ENCODE data around the gene MBOAT2.
"Not testable (repeated sequence)": the region's sequence is repeated elsewhere in the genome, so short reads cannot be mapped to it uniquely, and the experiment has no call there.

The MBOAT2 gene, protein sequence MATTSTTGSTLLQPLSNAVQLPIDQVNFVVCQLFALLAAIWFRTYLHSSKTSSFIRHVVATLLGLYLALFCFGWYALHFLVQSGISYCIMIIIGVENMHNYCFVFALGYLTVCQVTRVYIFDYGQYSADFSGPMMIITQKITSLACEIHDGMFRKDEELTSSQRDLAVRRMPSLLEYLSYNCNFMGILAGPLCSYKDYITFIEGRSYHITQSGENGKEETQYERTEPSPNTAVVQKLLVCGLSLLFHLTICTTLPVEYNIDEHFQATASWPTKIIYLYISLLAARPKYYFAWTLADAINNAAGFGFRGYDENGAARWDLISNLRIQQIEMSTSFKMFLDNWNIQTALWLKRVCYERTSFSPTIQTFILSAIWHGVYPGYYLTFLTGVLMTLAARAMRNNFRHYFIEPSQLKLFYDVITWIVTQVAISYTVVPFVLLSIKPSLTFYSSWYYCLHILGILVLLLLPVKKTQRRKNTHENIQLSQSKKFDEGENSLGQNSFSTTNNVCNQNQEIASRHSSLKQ

DNA sequence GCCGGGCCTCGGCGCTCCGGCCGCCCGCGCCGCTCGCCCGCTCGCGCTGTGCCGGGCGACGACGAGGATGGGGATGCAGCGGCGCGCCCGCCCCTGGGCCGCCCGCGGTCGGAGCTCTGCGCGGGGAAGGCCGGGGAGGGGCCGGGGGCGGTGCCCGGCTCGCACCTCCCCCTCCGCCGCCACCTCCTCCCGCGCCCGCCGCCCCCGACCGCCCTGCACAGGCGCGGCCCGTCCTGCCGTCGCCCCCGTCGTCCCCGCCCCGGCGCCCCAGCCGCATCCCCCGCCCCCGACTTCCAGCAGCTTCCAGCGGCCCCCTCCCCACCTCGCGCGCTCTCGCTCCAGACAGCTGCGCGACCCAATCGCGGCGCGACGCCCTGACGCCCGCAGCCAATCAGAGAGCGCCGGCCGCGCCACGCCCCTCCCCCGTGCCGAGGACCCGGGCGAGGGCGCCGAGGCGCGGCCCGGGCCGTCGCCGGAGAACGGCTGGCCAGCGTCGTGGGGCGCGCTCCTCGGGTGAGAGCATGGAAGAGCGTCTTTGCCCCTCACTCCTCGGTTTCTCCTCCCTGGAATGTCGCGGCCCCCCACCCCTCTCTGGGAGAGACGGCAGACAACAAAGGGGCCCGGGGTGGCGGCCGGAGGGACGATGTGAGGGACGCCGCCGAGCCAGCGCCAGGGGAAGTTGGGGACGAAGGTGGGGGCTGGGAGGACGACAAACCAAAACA, at the start of gene MBOAT2:
MBOAT2 (minus strand) TSS at position 69 of the 722 bp plus-strand sequence. CDS start 70 bp downstream, outside the sequence.
- DNase-seq, result peak; percentile 87

DNA sequence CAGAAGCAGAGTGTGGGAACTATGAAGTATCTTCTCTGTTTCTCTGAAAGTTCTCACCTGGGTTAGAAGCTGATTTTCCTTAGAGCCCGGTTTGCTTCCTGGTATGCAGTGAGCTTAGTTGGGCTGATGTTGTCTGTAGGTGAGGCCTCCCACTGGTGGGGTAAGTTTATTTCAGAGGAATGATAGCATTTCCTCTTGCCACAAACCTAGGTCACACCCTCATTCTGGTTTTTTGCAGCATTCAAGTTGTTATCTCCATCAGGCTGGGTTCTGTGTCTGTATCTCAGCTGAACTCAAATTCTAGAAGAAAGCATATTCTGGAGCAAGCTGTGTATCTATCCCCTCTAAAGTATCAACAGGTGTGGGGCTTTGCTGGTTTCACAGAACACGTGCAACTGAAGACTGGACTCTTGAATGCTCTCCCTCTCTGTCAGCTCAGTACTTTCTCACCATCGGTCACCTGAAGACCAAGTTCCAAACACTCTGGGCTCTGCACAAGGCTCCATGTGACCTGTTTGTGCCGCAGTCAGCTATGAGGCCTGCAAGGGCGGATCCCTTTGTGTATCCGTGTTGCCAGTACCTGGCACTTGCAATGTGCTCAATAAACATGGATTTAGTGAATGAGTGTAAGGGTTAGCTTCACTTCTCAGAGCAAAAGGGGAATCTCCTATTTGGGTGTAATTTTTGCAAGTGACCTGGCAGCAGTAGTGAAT, 49.5 kb upstream of the MBOAT2 start:
- no peak for DNase-seq

DNA sequence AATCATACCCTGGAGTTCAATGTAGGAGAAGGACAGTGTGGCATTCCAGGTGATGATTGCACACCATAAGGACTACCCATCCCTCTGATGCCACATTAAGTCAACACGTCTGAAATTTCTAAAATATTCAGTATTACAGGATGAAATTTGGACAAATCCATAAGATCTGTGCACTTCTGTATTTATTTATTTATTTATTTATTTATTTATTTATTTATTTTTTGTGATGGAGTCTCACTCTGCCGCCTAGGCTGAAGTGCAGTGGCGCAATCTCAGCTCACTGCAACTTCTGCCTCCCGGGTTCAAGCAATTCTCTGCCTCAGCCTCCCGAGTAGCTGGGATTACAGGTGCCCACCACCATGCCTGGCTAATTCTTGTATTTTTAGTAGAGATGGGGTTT, 48.0 kb upstream of the MBOAT2 start:
- not testable (repeated sequence) for DNase-seq

DNA sequence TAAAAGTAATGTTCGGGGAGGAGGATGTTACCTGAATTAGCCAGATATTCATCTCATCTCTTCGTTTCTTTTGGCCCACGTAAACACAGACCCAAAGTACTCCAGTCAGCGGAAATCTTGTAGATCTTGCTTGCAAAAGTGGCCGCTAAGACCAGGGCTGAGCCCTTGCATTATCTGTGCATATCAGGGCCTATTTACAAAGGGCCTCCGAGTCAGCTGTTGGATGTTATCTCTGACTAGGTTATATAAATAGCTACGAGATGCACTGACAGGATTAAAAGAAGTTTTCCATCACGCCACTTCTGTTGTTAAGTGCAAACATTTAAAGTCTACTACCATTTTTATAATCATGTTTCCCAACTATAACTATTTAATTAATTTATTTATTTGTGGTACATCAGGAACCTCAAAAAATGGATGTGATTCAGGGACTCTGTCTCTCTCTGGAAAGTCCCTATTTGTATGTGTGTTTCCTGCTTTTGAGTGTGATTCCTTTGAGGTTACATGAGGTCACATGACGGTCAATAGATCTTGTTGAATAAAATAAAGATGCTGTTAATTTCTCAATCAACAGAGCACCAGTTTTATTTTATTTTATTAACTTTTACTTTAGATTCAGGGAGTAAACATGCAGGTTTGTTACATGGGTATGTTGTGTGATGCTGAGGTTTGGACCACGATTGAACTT, 46.8 kb upstream of the MBOAT2 start:
- no peak for DNase-seq

DNA sequence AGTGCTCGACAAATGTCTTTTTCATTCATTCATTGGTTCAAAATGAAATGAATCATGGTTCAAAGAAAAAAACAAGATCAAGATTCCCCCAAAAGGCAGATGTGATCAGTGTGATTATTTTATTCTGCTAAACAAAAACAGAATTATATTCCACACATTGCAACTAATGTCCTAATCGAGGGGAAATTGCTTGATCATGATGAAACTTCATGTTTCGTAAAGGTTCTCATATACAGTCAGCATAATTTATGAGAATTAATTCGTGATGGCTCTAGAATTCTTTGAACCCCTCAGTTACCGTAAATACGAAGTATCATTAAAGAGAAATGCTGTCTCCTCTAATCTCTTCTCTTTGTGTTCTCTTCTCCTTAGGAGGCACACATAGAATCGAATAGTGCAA, 42.1 kb upstream of the MBOAT2 start:
- no peak for DNase-seq

DNA sequence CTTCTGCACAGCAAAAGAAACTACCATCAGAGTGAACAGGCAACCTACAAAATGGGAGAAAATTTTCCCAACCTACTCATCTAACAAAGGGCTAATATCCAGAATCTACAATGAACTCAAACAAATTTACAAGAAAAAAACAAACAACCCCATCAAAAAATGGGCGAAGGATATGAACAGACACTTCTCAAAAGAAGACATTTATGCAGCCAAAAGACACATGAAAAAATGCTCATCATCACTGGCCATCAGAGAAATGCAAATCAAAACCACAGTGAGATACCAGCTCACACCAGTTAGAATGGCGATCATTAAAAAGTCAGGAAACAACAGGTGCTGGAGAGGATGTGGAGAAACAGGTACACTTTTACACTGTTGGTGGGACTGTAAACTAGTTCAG, 40.0 kb upstream of the MBOAT2 start:
- DNase-seq, result not testable (repeated sequence)

DNA sequence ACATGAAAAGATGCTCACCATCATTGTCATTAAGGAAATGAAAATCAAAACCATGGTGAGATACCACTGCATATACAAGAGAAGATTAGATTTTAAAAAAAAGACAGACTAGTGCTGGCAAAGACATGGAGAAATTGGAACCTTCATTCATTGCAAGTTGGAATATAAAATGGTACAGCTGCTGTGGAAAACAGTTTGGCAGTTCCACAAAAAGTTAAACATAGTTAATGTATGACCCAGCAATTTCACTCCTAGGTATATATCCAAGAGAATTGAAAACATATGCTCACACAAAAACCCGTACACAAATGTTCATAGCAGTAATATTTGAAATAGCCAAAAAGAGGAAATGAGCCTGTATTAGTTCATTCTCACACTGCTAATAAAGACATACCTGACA, 33.7 kb upstream of the MBOAT2 start:
- DNase-seq, result no peak

DNA sequence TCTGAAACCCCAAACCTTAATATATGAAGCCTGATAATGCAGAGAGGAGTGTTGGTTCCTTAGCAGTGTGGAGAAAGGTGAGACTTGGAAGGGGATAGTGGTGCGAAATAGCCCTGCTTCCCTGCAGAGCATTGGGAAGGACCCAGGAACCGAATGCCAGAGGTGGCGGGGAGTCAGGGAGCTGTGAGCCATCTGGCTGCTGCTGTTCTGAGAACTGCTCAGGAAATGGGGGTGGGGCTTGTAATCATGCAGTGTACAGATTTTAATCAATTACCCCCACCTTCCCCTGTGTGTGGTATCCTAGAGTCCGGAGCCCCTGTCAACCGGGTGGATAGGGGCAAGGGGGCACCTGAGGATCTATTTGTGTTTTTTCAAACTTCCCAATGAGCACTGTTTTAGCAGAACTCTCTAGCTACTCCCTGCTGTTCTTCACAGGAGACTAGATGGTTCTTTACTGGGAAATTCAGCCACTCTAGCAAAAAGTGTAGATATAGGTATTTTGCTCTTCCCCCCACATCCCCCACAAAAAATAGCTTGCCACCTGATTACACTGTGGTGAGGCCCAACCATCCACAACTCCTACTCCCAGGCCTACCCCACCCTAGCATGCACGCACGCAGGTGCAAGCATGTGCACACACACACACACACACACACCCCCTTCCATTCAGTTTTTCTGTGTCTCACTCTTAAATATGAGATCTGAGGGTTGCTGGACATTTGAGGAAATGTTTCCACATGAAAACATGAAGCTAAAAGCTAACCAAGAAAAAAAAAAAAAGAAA, 30.1 kb upstream of the MBOAT2 start:
- no peak for DNase-seq

DNA sequence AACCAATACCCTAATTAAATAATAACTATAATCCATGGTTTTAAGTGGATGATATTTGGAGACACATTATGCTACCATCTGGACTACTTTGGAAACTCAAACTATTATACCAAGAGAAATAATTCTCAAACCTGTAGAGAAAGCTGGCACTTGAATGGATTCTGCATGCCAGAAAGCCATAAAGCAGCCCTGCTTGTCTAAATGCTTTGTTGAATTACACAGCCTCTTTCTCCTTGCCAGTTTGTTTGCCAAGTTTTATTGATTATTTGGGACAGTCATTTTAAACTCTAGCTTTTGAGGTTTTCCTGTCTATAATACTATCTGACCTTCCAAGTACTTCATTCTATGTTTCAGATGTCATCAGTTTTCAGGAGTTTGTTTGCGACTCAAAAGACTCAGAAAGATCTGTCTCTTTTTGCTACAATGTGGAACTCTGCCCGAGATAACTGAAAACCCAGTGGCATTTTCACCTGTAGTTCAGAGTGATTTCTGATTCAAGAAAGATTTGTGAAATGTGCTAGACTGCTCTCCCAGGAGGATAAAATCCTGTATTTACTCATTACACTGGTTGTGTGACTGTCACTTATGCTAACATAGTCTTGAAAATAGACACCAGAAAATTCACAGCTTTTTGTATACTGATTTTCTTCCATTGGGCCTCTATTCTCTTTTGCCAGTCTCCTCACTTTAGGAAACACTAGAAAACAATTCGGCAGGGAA, 29.2 kb upstream of the MBOAT2 start:
- DNase-seq, result no peak

DNA sequence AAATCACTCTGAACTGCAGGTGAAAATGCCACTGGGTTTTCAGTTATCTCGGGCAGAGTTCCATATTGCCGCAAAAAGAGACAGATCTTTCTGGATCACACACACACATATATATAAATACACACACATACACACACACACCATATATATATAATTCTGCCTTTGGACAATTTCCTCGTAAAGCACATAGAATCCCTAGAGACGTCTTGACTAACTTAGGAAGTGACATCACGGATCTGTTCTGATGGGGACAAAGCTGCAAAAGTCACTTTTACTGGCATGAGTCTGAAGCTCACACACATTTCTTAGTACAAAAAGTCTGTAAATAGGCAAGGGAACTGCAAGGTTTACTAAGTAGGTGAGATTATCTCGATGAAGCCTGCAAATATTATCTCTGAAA, 28.6 kb upstream of the MBOAT2 start:
- DNase-seq, result no peak

DNA sequence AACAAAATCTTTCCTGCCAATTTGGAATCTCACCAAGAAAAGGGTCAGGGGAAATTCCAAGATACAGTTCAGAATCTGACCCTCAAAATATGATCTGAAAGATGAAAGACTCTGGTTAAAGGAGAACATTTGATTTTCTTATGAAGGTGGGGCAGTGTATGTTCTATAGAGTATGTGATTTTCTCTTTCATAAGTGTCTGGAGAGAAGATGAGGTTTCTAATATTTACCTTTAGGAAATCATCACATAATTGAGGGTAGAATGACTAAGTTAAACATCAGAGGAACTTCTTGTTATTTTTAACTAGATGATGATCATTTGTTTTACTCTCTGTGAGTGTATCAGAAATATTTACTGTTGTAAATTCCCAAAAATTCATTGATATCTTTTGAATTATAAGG, 27.8 kb upstream of the MBOAT2 start:
- no peak for DNase-seq

DNA sequence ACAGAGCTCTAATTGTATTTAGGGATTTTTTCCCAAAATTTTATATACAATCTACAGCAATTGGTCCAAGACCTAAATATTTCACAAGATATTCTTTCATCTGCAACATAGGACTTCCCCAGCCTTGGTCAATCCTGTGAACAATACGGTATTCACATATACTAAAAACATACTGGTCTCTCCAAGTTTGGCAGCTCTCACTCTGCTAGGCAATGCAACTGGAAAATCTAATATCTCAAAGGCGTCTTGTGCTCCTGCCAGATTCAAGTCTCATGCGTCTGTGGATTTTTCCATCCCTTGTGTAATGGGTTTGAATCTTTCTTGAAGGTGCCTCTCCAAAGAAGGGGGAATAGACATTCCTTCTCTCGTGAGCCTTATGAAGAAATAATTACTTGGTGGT, 27.4 kb upstream of the MBOAT2 start:
- no peak for DNase-seq

DNA sequence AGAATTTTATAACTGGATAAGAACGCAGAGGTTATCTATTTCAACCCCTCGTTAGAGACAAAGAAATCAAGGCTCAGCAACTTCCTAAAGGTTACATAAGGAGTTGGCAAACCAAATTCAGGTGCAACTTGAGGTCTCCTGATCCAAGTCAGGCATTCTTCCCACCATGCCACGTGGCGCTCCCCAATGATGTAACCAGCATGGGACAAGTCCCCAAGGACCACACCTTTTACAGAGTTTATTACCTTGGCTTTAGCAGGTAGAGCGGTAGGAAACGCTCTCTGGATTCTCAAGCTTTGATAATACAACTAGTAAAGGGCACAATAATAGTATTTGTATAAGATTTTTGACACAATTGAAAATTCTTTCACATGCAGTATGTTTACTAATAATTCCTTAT, 26.7 kb upstream of the MBOAT2 start:
- no peak for DNase-seq

DNA sequence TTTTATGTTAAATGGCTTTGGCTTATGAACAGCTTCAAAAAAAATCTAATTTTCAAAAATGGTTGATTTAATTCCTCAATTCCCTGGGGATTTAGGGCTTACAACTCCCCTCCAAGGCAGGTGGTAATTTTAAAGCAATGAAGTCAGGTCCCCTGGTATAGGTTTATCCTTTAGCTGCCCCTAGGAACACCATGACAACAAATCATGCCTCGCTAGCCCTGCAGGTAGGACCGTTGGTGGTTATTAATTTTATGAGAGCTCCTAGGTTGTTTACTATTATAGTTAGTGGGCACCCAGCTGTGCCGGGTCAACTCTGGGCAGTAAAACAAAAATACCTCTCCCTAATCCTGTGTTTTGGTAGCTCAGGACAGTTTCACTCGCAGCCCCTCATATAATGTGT, 26.2 kb upstream of the MBOAT2 start:
- no peak for DNase-seq

DNA sequence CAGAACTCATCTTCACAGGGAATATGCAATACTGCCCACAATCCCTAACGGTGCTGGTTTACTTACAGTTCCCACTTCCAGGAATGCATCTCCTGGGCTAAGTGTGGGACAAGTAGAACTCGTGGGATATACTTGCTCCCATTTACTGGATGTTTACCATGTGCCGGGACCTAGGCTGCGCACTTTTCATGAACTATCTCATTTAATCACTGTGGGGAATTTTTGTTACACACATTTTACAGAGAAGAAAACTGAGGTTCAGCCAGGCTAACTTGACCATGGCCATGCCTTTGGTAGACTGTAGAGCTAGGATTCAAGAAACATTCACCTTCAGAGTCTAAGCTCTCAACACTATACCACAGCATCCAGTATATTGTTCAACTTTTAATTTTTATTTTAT, 24.4 kb upstream of the MBOAT2 start:
- DNase-seq, result no peak

DNA sequence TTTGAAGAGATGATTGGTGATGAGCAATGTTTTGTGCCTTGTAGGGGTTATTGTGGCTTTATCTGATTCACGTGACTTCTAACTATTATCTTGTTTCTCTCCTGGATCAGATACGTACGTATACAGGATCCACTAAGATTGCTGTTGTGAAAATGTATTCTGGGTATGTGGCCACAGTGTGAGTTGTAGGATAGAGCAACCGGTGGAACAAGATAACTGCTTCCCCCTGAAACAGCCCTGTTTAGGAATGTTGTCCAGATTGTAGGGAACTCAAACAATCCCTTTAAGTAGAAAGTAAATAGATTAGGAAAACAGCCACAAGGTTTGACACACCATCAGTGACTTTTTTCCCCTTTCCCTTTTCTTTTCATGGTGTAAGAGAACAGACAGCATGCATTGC, 22.3 kb upstream of the MBOAT2 start:
- no peak for DNase-seq

DNA sequence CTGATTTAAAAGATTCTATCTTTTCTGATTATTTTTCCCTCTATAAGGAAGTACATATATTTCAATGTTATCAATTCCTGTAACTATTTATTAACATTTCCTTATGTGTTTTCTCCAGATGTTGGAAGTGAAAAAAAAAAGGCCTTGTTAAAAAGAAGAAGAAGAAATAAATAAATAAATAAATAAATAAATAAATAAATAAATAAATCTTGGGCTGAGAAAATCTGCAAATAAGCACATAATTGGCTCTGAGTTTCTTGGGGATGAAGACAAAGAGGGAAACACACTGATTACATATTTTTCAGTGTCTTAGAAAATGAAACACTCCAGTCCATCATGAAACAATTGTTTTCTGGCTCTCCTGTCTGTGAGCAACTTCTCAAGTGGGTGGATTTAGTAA, 21.1 kb upstream of the MBOAT2 start:
- no peak for DNase-seq

DNA sequence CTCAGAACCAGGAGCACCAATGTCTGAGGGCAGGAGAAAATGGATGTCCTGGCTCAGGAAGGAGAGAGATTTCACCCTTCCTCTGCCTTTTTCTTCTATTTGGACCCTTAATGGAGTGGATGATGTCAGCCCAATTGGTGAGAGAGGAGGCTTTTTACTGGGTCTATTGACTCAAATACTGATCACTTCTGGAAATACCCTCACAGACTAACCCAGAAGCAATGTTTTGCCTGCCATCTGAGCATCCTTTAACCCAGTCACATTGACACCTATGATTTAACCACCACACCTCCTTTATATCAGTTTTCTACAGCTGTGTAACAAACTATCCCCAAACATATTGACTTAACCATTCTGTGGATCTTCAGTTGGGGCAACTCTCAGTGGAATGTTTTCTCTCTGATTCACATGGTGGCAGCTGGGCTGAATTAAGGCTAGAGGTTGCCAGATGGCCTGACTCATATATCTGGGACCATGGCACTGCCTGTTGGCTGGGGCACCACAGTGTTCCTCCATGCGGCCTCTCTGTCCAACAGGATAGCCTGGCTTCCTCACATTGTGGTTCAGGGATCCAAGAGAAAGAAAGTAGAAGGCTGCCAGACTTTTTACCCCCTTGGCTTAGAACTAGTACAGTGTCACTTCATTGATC, 18.2 kb upstream of the MBOAT2 start:
- no peak for DNase-seq

DNA sequence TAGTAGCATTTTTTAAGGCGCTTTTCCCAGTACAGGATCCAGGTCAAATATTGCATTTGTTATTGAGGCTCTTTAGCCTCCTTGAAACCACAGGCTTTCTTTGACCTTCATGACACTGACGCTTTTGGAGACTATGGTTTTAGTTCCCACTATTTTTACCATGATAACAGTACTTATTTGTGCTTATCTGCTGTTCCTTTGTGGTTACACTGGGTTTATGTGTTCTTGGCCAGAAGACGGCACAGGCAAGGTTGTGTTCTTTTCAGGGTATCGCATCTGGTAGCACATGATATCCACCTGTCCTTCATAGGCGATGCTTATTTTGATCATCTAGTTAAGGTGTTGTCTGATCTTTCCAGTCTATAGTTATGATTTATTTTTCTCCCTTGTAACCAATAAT, 16.8 kb upstream of the MBOAT2 start:
- no peak for DNase-seq

DNA sequence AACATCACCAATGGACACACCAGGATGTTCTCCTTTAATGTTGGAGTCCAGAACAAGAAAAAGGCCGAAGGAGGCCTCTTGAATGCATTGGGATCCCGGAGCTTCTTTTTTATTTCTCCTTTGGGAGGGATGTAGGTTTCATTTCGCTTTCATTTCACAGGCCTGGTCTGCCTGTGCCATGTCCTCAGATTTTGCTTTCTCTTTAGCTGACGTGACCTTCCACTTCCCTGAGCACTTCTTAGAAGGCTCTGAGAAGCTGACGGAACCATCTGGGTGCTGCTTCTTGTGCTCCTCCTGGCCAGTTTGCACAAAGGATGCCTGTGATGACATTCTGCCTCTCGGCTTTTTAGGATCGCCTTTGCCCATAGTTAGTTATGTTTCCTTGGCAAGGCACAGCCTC, 15.1 kb upstream of the MBOAT2 start:
- no peak for DNase-seq

DNA sequence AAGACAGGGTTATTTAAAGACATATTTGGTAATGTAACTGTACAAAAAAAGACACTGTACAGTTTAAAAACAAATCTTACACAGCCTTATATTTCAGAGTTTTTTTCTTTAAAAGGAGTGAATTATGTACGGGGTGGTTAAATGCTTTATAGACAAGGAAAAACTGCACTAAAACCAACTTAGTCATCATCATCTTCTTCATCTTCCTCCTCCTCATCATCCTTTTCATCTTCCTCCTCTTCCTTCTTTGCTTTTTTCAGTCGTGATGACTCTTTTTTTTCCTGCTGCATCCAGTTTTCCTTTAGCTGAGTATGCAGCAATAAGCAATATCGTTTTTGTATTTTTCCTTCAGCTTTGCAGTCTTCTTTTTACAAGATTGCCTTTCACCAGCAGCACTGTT, 14.6 kb upstream of the MBOAT2 start:
- no peak for DNase-seq

All from CD4-positive, alpha-beta T cell treated with Interleukin-21 for 1 hour (primary cell).